Liver (tissue), 10 donors: Measurements from ENCODE around the gene MMP14. TPM values are rescaled to one million over a fixed set of nuclear protein-coding genes. Genes with fewer than 3 reads are reported as not detected.

Source experiments
- DNase-seq: peaks from one replicate; pipeline ENCODE4 v3.0.0-alpha.2; 2017; ENCODE audit warnings: low spot score
- H3K27ac ChIP-seq, 2 donors: one replicate each; pipeline ENCODE4 v1.7.0; 2013; ENCODE audit warnings: inconsistent platforms in 2 of 2, low read length in 2 of 2, control low read depth in 1 of 2, low read depth in 1 of 2, mild to moderate bottlenecking in 1 of 2
- H3K27me3 ChIP-seq, 4 donors: one replicate each; pipeline versions ENCODE4 v1.6.1 to v1.7.0; 2013; ENCODE audit warnings: low read length in 3 of 4, inconsistent platforms in 1 of 4, mild to moderate bottlenecking in 1 of 4, moderate library complexity in 1 of 4; ENCODE audit not compliant: control insufficient read depth in 4 of 4, insufficient read depth in 4 of 4
- H3K36me3 ChIP-seq, 4 donors: one replicate each; pipeline versions ENCODE4 v1.6.1 to v1.7.0; 2013; ENCODE audit warnings: low read length in 3 of 4, mild to moderate bottlenecking in 3 of 4, low read depth in 1 of 4, moderate library complexity in 1 of 4; ENCODE audit not compliant: control insufficient read depth in 4 of 4, insufficient read depth in 3 of 4
- H3K4me1 ChIP-seq, 4 donors: one replicate each; pipeline versions ENCODE4 v1.6.1 to v1.7.0; 2013; ENCODE audit warnings: low read length in 3 of 4, mild to moderate bottlenecking in 3 of 4, moderate library complexity in 1 of 4; ENCODE audit not compliant: control insufficient read depth in 4 of 4, insufficient read depth in 4 of 4
- H3K4me3 ChIP-seq, 3 donors: one replicate each; pipeline versions ENCODE4 v1.6.1 to v1.7.0; 2013; ENCODE audit warnings: low read length in 3 of 3, control low read depth in 1 of 3, low read depth in 1 of 3, mild to moderate bottlenecking in 1 of 3
- H3K9ac ChIP-seq, 2 donors: one replicate each; pipeline ENCODE4 v1.7.0; 2013; ENCODE audit warnings: low read length in 2 of 2, mild to moderate bottlenecking in 2 of 2, moderate library complexity in 2 of 2, control low read depth in 1 of 2, low read depth in 1 of 2
- H3K9me3 ChIP-seq, 4 donors: one replicate each; pipeline versions ENCODE4 v1.6.1 to v1.7.0; 2013; ENCODE audit warnings: low read length in 3 of 4; ENCODE audit not compliant: control insufficient read depth in 4 of 4
- CTCF ChIP-seq: fragments of 150-350 bp; IDR thresholded peaks from 2 replicates; pipeline ENCODE4 v1.5.1; 2017; ENCODE audit warnings: improper control_type of control experiment, low read depth, low read length; ENCODE audit not compliant: missing input control
- EGR1 ChIP-seq, 2 donors: IDR thresholded peaks; 2 replicates each; pipeline ENCODE4 v1.6.1; 2016 to 2018; ENCODE audit warnings: antibody characterized with exemption in 2 of 2, low read depth in 2 of 2
- FOXA1 ChIP-seq: IDR thresholded peaks from 2 replicates; pipeline ENCODE4 v1.6.1; 2016; ENCODE audit warnings: antibody characterized with exemption
- FOXA2 ChIP-seq: IDR thresholded peaks from 2 replicates; pipeline ENCODE4 v1.6.1; 2016; ENCODE audit warnings: antibody characterized with exemption
- HNF4A ChIP-seq, 2 donors: conservative IDR thresholded peaks; 2 replicates each; pipeline ENCODE4 v1.6.1; 2016; ENCODE audit warnings: antibody characterized with exemption in 2 of 2, mild to moderate bottlenecking in 2 of 2
- HNF4G ChIP-seq: IDR thresholded peaks from 2 replicates; pipeline ENCODE4 v1.6.1; 2016; ENCODE audit warnings: antibody characterized with exemption
- MAX ChIP-seq: IDR thresholded peaks from 2 replicates; pipeline ENCODE4 v1.6.1; 2016; ENCODE audit warnings: antibody characterized with exemption
- NR2F2 ChIP-seq: IDR thresholded peaks from 2 replicates; pipeline ENCODE4 v1.6.1; 2016; ENCODE audit warnings: antibody characterized with exemption
- RXRA ChIP-seq, 2 donors: IDR thresholded peaks; 2 replicates each; pipeline ENCODE4 v1.6.1; 2017 to 2018; ENCODE audit warnings: antibody characterized with exemption in 2 of 2, mild to moderate bottlenecking in 1 of 2
- SP1 ChIP-seq: IDR thresholded peaks from 2 replicates; pipeline ENCODE4 v1.6.1; 2018; ENCODE audit warnings: antibody characterized with exemption, mild to moderate bottlenecking
- TAF1 ChIP-seq: conservative IDR thresholded peaks from 2 replicates; pipeline ENCODE4 v1.6.1; 2016; ENCODE audit warnings: antibody characterized with exemption, mild to moderate bottlenecking
- YY1 ChIP-seq: IDR thresholded peaks from 2 replicates; pipeline ENCODE4 v1.6.1; 2016; ENCODE audit warnings: antibody characterized with exemption, mild to moderate bottlenecking
- WGBS: extraction: QIAGEN DNeasy Blood & Tissue Kit; methylation state at CpG from one replicate; pipeline ENCODE4 v1.1.7; 2013; 5-methylcytosine and 5-hydroxymethylcytosine counted together
- polyA plus RNA-seq, 2 donors: library from polyadenylated mRNA; stranded (reverse) in 1 of 2; unstranded in 1 of 2; fragments of 200-250 nt in 1 of 2; fragments of >200 nt in 1 of 2; fragmentation: Nextera tagmentation in 1 of 2; extraction: Ambion mirVana in 1 of 2; gene quantifications; one replicate each; pipeline versions ENCODE4 v1.2.1 to v1.2.3, GENCODE V29; 2013 to 2015
- small RNA-seq: library from RNA; depleted of rRNA; stranded (forward); fragments of <200 nt; gene quantifications from one replicate; pipeline ENCODE3, GENCODE V24; 2014
- total RNA-seq, 2 donors: library from RNA; depleted of rRNA; stranded (reverse); fragments of >200 nt; gene quantifications; one replicate each; pipeline ENCODE4 v1.2.3, GENCODE V29; 2014
- TF ChIP-seq, protein P1 (sequence below): IDR thresholded peaks from 2 replicates; pipeline ENCODE4 v1.6.1; 2016; ENCODE audit warnings: antibody characterized with exemption
- donor health status: healthy.
- donor health status: healthy.
- donor health status: healthy.
- donor health status: healthy.
- donor health status: healthy.

The MMP14 gene
- total and polyA plus RNA-seq, 4 donors, result 0.86 to 10.6 (median 8.0) TPM

- Histone ChIP-seq H3K4me1 (no peaks in the 10 kb centered on the region), H3K9me3 (no peaks in the 10 kb centered on the region), H3K36me3 (peaks cover 5 to 20% (median 15%) of the 10 kb centered on the region in 4 donors), H3K27ac (no peak overlapping the region), H3K4me3 (no peak overlapping the region), H3K9ac (no peak overlapping the region), H3K27me3 (no peaks in the 10 kb centered on the region)
- DNase-seq, result peak; percentile 59
- 93% methylated on average over 1 of the region's 1 CpG for WGBS
- TF ChIP-seq CTCF, result no peak
- no peak for TF ChIP-seq FOXA1
- no peak for TF ChIP-seq YY1
- no peak for TF ChIP-seq NR2F2
- no peak for TF ChIP-seq HNF4G
- TF ChIP-seq TAF1, result no peak
- no peak for TF ChIP-seq SP1
- TF ChIP-seq, protein P1, sequence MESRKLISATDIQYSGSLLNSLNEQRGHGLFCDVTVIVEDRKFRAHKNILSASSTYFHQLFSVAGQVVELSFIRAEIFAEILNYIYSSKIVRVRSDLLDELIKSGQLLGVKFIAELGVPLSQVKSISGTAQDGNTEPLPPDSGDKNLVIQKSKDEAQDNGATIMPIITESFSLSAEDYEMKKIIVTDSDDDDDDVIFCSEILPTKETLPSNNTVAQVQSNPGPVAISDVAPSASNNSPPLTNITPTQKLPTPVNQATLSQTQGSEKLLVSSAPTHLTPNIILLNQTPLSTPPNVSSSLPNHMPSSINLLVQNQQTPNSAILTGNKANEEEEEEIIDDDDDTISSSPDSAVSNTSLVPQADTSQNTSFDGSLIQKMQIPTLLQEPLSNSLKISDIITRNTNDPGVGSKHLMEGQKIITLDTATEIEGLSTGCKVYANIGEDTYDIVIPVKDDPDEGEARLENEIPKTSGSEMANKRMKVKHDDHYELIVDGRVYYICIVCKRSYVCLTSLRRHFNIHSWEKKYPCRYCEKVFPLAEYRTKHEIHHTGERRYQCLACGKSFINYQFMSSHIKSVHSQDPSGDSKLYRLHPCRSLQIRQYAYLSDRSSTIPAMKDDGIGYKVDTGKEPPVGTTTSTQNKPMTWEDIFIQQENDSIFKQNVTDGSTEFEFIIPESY, result no peak
- no peak for TF ChIP-seq EGR1 (IDR thresholded peaks at IDR 0.05; ENCODE audit: low read depth in 2 of 2)
- TF ChIP-seq RXRA (IDR thresholded peaks at IDR 0.05), result no peak
- no peak for TF ChIP-seq HNF4A (conservative IDR thresholded peaks at IDR 0.05)
- no peak for TF ChIP-seq FOXA2
- TF ChIP-seq MAX, result no peak
These were observed 61.0 kb downstream of the MMP14 start for GRCh38 chr14:22897357-22897756.

Small RNA genes within 50 kb of the gene (small RNA-seq; reads per million reads assigned to genes)
- not detected for gene RF00019

Other genes starting within 250 kb of the MMP14 start
- gene DAD1, start 247.4 kb upstream of the MMP14 start, total RNA-seq, result 100 to 1,000 TPM; 142 to 187 TPM
- gene DAD1, start 247.4 kb upstream of the MMP14 start, polyA plus RNA-seq, result 100 to 1,000 TPM; 223 to 254 TPM
- 10 to 100 TPM in 1 of 2 donors, 1 to 10 TPM in 1; 9.9 to 12.3 TPM for gene ABHD4, start 238.3 kb upstream of the MMP14 start, total RNA-seq
- gene ABHD4, start 238.3 kb upstream of the MMP14 start, polyA plus RNA-seq, result 10 to 100 TPM in 1 of 2 donors, 1 to 10 TPM in 1; 9.0 to 32.9 TPM
- not detected for gene OR6J1, start 192.2 kb upstream of the MMP14 start, total RNA-seq
- gene OR6J1, start 192.2 kb upstream of the MMP14 start, polyA plus RNA-seq, result not detected
- 10 to 100 TPM; 59.3 to 64.2 TPM for gene OXA1L, start 69.9 kb upstream of the MMP14 start, total RNA-seq
- 100 to 1,000 TPM in 1 of 2 donors, 10 to 100 TPM in 1; 53.6 to 106 TPM for gene OXA1L, start 69.9 kb upstream of the MMP14 start, polyA plus RNA-seq
- gene SLC7A7, start 21.1 kb upstream of the MMP14 start, total RNA-seq, result 10 to 100 TPM in 1 of 2 donors, 1 to 10 TPM in 1; 9.2 to 14.3 TPM
- 1 to 10 TPM; 2.8 to 8.3 TPM for gene SLC7A7, start 21.1 kb upstream of the MMP14 start, polyA plus RNA-seq
- 10 to 100 TPM in 1 of 2 donors, 1 to 10 TPM in 1; 9.1 to 19.1 TPM for gene MRPL52, start 6.7 kb upstream of the MMP14 start, total RNA-seq
- gene MRPL52, start 6.7 kb upstream of the MMP14 start, polyA plus RNA-seq, result 100 to 1,000 TPM in 1 of 2 donors, 10 to 100 TPM in 1; 54.1 to 142 TPM
- gene LRP10, start 35.2 kb downstream of the MMP14 start, total RNA-seq, result 10 to 100 TPM; 30.0 to 32.6 TPM
- gene LRP10, start 35.2 kb downstream of the MMP14 start, polyA plus RNA-seq, result 10 to 100 TPM; 19.5 to 61.7 TPM
- gene REM2, start 46.6 kb downstream of the MMP14 start, total RNA-seq, result under 1 TPM; 0.08 to 0.14 TPM
- under 1 TPM in 1 of 2 donors, not detected in 1; 0.11 TPM for gene REM2, start 46.6 kb downstream of the MMP14 start, polyA plus RNA-seq
- 100 to 1,000 TPM in 1 of 2 donors, 10 to 100 TPM in 1; 36.7 to 242 TPM for gene RBM23, start 82.6 kb downstream of the MMP14 start, total RNA-seq
- 10 to 100 TPM; 22.3 to 26.0 TPM for gene RBM23, start 82.6 kb downstream of the MMP14 start, polyA plus RNA-seq
- 10 to 100 TPM; 26.2 to 27.5 TPM for gene PRMT5, start 92.8 kb downstream of the MMP14 start, total RNA-seq
- gene PRMT5, start 92.8 kb downstream of the MMP14 start, polyA plus RNA-seq, result 10 to 100 TPM; 14.1 to 28.2 TPM
- 10 to 100 TPM; 11.9 to 32.8 TPM for gene HAUS4, start 120.5 kb downstream of the MMP14 start, total RNA-seq
- gene HAUS4, start 120.5 kb downstream of the MMP14 start, polyA plus RNA-seq, result 1 to 10 TPM; 5.8 to 7.9 TPM
- gene AJUBA, start 146.0 kb downstream of the MMP14 start, total RNA-seq, result 10 to 100 TPM; 15.9 to 34.9 TPM
- 10 to 100 TPM; 15.5 to 23.4 TPM for gene AJUBA, start 146.0 kb downstream of the MMP14 start, polyA plus RNA-seq
- 1 to 10 TPM; 3.8 to 7.1 TPM for gene C14orf93, start 173.6 kb downstream of the MMP14 start, total RNA-seq
- 1 to 10 TPM; 2.1 to 3.0 TPM for gene C14orf93, start 173.6 kb downstream of the MMP14 start, polyA plus RNA-seq
- 10 to 100 TPM; 74.0 to 88.2 TPM for gene PSMB5, start 198.3 kb downstream of the MMP14 start, total RNA-seq
- 100 to 1,000 TPM; 102 to 152 TPM for gene PSMB5, start 198.3 kb downstream of the MMP14 start, polyA plus RNA-seq
- not detected for gene PSMB11, start 205.6 kb downstream of the MMP14 start, total RNA-seq
- gene PSMB11, start 205.6 kb downstream of the MMP14 start, polyA plus RNA-seq, result not detected
- under 1 TPM; 0.23 to 0.50 TPM for gene CDH24, start 220.9 kb downstream of the MMP14 start, total RNA-seq
- gene CDH24, start 220.9 kb downstream of the MMP14 start, polyA plus RNA-seq, result under 1 TPM in 1 of 2 donors, not detected in 1; 0.38 TPM